DOHH2 (cell line): Measurements from ENCODE around the gene C2.
"Not testable (repeated sequence)": the region's sequence is repeated elsewhere in the genome, so short reads cannot be mapped to it uniquely, and the experiment has no call there.

Experiments
- H3F3A ChIP-seq: fragments of 200-600 bp; sonication (generic), shearing (Covaris generic); 2 replicates; pipeline ENCODE4 v1.6.0; 2016; ENCODE audit warnings: antibody characterized with exemption, mild to moderate bottlenecking; ENCODE audit not compliant: control insufficient read depth, insufficient read depth
- H3K27ac ChIP-seq: fragments of 200-600 bp; sonication (generic); 2 replicates; pipeline ENCODE4 v1.5.1; 2014; ENCODE audit warnings: low read depth, mild to moderate bottlenecking, low read length, moderate library complexity
- H3K27me3 ChIP-seq: fragments of 200-600 bp; sonication (generic); 2 replicates; pipeline ENCODE4 v1.6.1; 2014; ENCODE audit warnings: mild to moderate bottlenecking, low read length, mixed read lengths; ENCODE audit not compliant: control insufficient read depth
- H3K36me3 ChIP-seq: fragments of 200-600 bp; sonication (generic); 2 replicates; pipeline ENCODE4 v1.6.1; 2014; ENCODE audit warnings: mild to moderate bottlenecking, low read length, moderate library complexity, mixed read lengths; ENCODE audit not compliant: control insufficient read depth
- H3K4me1 ChIP-seq: fragments of 200-600 bp; sonication (generic); 2 replicates; pipeline ENCODE4 v1.6.1; 2014; ENCODE audit warnings: mild to moderate bottlenecking, low read length, mixed read lengths; ENCODE audit not compliant: control insufficient read depth
- H3K4me2 ChIP-seq: fragments of 200-600 bp; sonication (generic); 2 replicates; pipeline ENCODE4 v1.6.0; 2014; ENCODE audit warnings: mild to moderate bottlenecking, low read length, moderate library complexity
- H3K4me3 ChIP-seq: fragments of 200-600 bp; sonication (generic); 2 replicates; pipeline ENCODE4 v1.5.1; 2014; ENCODE audit warnings: mild to moderate bottlenecking, low read length, mixed read lengths
- H3K79me2 ChIP-seq: fragments of 200-600 bp; sonication (generic); 2 replicates; pipeline ENCODE4 v1.6.1; 2014; ENCODE audit warnings: mild to moderate bottlenecking, low read length, mixed read lengths; ENCODE audit not compliant: control insufficient read depth
- H3K9me2 ChIP-seq: fragments of 200-600 bp; sonication (generic); replicated peaks from 2 replicates; pipeline ENCODE4 v1.6.1; 2014; ENCODE audit warnings: mild to moderate bottlenecking, low read length, mixed read lengths; ENCODE audit not compliant: control insufficient read depth
- H3K9me3 ChIP-seq: fragments of 200-600 bp; sonication (generic); 2 replicates; pipeline ENCODE4 v1.6.1; 2014; ENCODE audit warnings: antibody characterized with exemption, low read length, mixed read lengths; ENCODE audit not compliant: control insufficient read depth, insufficient read depth
- H4K20me1 ChIP-seq: fragments of 200-600 bp; sonication (generic); 2 replicates; pipeline ENCODE4 v1.6.0; 2014; ENCODE audit warnings: low read depth, mild to moderate bottlenecking, antibody characterized with exemption, low read length, moderate library complexity; ENCODE audit not compliant: control insufficient read depth, insufficient read depth
- EZH2phosphoT487 ChIP-seq: fragments of 200-600 bp; sonication (generic); IDR thresholded peaks from 2 replicates; pipeline ENCODE4 v1.6.1; 2017; ENCODE audit warnings: borderline replicate concordance, mild to moderate bottlenecking, antibody characterized with exemption, low read length, moderate library complexity, mixed read lengths
- TF ChIP-seq, protein P1 (sequence below): fragments of 200-600 bp; sonication (generic); IDR thresholded peaks from one replicate; pipeline ENCODE4 v1.5.1; 2014; ENCODE audit warnings: antibody characterized with exemption, mild to moderate bottlenecking, low read depth, low read length; ENCODE audit not compliant: poor library complexity, severe bottlenecking

C2 gene

DNA sequence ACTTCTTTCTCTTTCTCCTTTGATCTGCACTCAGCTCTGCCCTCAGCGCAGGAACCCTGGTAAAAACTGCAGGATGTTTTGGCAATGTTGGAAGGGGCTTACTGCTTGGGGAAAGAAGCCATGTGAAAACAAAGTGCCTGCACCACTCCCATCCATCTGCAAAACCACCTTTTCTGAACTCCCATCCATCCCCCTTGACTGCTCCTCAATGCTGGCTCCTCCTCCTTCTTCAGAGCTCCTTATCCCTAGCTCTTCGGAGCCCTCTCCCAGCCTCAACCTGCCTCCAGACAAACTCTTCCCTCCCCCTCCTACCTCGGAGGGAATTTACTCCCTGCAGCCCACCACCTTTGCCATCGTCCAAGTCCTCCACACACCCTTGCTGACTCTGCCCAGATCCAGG, 21.4 kb upstream of the C2 start:
- H3K4me3 ChIP-seq, result no peak overlapping the region
- no peak for TF ChIP-seq EZH2phosphoT487
- TF ChIP-seq, protein P1, sequence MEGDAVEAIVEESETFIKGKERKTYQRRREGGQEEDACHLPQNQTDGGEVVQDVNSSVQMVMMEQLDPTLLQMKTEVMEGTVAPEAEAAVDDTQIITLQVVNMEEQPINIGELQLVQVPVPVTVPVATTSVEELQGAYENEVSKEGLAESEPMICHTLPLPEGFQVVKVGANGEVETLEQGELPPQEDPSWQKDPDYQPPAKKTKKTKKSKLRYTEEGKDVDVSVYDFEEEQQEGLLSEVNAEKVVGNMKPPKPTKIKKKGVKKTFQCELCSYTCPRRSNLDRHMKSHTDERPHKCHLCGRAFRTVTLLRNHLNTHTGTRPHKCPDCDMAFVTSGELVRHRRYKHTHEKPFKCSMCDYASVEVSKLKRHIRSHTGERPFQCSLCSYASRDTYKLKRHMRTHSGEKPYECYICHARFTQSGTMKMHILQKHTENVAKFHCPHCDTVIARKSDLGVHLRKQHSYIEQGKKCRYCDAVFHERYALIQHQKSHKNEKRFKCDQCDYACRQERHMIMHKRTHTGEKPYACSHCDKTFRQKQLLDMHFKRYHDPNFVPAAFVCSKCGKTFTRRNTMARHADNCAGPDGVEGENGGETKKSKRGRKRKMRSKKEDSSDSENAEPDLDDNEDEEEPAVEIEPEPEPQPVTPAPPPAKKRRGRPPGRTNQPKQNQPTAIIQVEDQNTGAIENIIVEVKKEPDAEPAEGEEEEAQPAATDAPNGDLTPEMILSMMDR, result no peak

DNA sequence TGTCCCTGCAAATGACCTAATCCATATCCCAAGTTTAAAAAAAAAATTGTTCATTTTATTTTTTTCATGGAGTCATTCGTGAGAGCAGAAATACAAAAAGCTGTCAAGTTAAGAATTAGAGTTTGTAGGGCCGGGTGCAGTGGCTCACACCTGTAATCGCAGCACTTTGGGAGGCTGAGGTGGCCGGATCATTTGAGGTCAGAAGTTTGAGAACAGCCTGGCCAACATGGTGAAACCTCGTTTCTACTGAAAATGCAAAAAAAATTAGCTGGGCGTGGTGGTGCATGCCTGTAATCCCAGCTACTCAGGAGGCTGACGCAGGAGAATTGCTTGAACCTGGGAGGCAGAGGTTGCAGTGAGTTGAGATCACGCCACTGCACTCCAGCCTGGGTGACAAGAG, 20.8 kb upstream of the C2 start:
- H3K9me3 ChIP-seq, H3K79me2 ChIP-seq, H3K4me3 ChIP-seq, H3K36me3 ChIP-seq, H3K4me2 ChIP-seq, H3K9me2 ChIP-seq, H3K27ac ChIP-seq, H4K20me1 ChIP-seq: not testable (repeated sequence)
- Histone ChIP-seq H3F3A (peaks cover 12% of the 10 kb centered on the region), H3K4me1 (peaks cover 13% of the 10 kb centered on the region), H3K27me3 (peaks cover 27% of the 10 kb centered on the region)

More for the DNA sequence above, 21.4 kb upstream of the C2 start:
- H3K27me3 ChIP-seq, result peaks cover 27% of the 10 kb centered on the region
- H3K36me3 ChIP-seq, result no peaks in the 10 kb centered on the region
- no peaks in the 10 kb centered on the region for H3K9me2 ChIP-seq
- peaks cover 12% of the 10 kb centered on the region for H3F3A ChIP-seq
- H3K79me2 ChIP-seq, result peaks cover 3% of the 10 kb centered on the region; the same call in 1 of the 2 replicates
- H4K20me1 ChIP-seq, result no peaks in the 10 kb centered on the region
- no peaks in the 10 kb centered on the region for H3K9me3 ChIP-seq
- H3K4me2 ChIP-seq, result no peak overlapping the region
- peaks cover 16% of the 10 kb centered on the region for H3K4me1 ChIP-seq
- H3K27ac ChIP-seq, result no peak overlapping the region

DNA sequence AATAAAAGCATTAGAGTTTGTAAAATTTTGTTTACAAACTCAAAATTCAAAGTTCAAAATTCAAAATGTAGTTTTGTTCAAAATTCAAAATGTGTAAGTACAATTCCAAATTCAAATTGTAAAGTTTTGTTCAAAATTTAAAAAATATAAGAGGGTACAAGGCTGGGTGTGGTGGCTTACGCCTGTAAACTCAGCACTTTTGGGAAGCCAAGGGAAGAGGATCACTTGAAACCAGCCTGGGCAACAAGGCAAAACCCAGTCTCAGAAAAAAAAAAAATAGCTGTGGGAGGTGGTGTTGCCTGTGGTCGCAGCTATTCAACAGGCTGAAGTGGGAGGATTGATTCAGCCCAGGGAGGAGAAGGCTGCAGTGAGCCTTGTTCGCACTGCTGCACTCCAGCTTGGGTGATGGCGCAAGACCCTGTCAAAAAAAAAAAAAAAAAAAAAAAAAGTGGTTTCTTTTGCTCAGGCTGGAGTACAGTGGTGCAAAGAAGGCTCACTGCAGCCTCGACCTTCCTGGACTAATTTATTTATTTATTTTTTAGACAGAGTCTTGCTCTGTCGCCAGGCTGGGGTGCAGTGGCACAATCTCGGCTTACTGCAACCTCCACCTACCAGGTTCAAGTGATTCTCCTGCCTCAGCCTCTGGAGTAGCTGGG, 20.2 kb upstream of the C2 start:
- Histone ChIP-seq H3K79me2 (no peaks in the 10 kb centered on the region), H3K9me3 (no peaks in the 10 kb centered on the region), H3K4me2 (no peak overlapping the region), H3K9me2 (no peaks in the 10 kb centered on the region), H3K4me1 (peaks cover 12% of the 10 kb centered on the region), H3K4me3 (no peak overlapping the region), H3K36me3 (no peaks in the 10 kb centered on the region), H3K27ac (no peak overlapping the region), H3F3A (peaks cover 12% of the 10 kb centered on the region), H4K20me1 (no peaks in the 10 kb centered on the region), H3K27me3 (peaks cover 27% of the 10 kb centered on the region)
- TF ChIP-seq, protein P1, result no peak
- no peak for TF ChIP-seq EZH2phosphoT487

DNA sequence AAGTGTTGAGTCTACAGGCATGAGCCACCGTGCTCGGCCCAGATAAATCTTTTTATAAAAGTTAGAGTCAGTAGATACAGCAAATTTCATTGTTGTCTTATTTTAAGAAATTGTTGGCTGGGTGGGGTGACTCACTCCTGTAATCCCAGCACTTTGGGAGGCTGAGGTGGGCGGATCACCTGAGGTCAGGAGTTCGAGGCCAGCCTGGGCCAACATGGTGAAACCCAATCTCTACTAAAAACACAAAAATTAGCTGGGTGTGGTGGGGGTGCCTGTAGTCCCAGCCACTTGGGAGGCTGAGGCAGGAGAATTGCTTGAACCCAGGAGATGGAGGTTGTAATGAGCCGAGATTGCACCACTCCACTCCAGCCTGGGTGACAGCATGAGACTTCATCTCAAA, 19.3 kb upstream of the C2 start:
- not testable (repeated sequence) for H3K9me2 ChIP-seq, H3K36me3 ChIP-seq, H4K20me1 ChIP-seq, H3K27ac ChIP-seq, H3K4me2 ChIP-seq, H3K4me3 ChIP-seq, H3K4me1 ChIP-seq, H3K9me3 ChIP-seq, H3F3A ChIP-seq, H3K79me2 ChIP-seq
- H3K27me3 ChIP-seq, result peaks cover 24% of the 10 kb centered on the region
